Cerebellar cortex (tissue), 1 donor: ENCODE measurements around the gene TNFAIP2.

ENCODE experiments used
- DNase-seq: peaks from one replicate; pipeline ENCODE4 v3.0.0-alpha.2; 2015; ENCODE audit warnings: low spot score

The TNFAIP2 gene

GRCh38 chr14:103186241-103186822 lies 63.1 kb downstream of the TNFAIP2 start:
- DNase-seq = peak; percentile 28
